Endothelial cell (in vitro differentiated cells): ENCODE results near the gene CMTM2. TPM values are rescaled to one million over a fixed set of nuclear protein-coding genes. Genes with fewer than 3 reads are reported as not detected.

Experiments
- DNase-seq: peaks from one replicate; pipeline ENCODE4 v3.0.0; 2021; ENCODE audit warnings: low spot score
- H3K27ac Mint-ChIP-seq: one replicate; pipeline ENCODE4 v1.8.0; 2021; ENCODE audit warnings: mixed read lengths, inconsistent platforms; ENCODE audit not compliant: unreplicated experiment
- H3K27me3 Mint-ChIP-seq: one replicate; pipeline ENCODE4 v1.8.0; 2021; ENCODE audit warnings: mild to moderate bottlenecking, moderate library complexity, mixed read lengths, inconsistent platforms; ENCODE audit not compliant: unreplicated experiment
- H3K36me3 Mint-ChIP-seq: one replicate; pipeline ENCODE4 v1.8.0; 2021; ENCODE audit warnings: mild to moderate bottlenecking, low read depth, mixed read lengths, inconsistent platforms; ENCODE audit not compliant: unreplicated experiment
- H3K4me1 Mint-ChIP-seq: one replicate; pipeline ENCODE4 v1.8.0; 2021; ENCODE audit warnings: mild to moderate bottlenecking, mixed read lengths, inconsistent platforms; ENCODE audit not compliant: unreplicated experiment
- H3K4me3 Mint-ChIP-seq: one replicate; pipeline ENCODE4 v1.8.0; 2021; ENCODE audit warnings: mild to moderate bottlenecking, mixed read lengths, inconsistent platforms; ENCODE audit not compliant: unreplicated experiment
- H3K9me3 Mint-ChIP-seq: one replicate; pipeline ENCODE4 v1.8.0; 2021; ENCODE audit warnings: mixed read lengths, inconsistent platforms; ENCODE audit not compliant: unreplicated experiment
- total RNA-seq: library from RNA; stranded (reverse); fragmentation: NEBNext Ultra II Directional; extraction: Animal tissue kit (Norgen Biotek cat#: 25700); gene quantifications from one replicate; pipeline ENCODE4 v1.2.1, GENCODE V29; 2021; ENCODE audit not compliant: unreplicated experiment
- TF ChIP-seq, protein P1 (sequence below): fragments of 200-600 bp; sonication (generic); IDR thresholded peaks from one replicate; pipeline ENCODE4 v1.5.0; 2021; ENCODE audit warnings: antibody characterized with exemption; ENCODE audit not compliant: unreplicated experiment

Gene CMTM2
- total RNA-seq, 1 donor from 2014 or later, result 2.1 TPM

DNA sequence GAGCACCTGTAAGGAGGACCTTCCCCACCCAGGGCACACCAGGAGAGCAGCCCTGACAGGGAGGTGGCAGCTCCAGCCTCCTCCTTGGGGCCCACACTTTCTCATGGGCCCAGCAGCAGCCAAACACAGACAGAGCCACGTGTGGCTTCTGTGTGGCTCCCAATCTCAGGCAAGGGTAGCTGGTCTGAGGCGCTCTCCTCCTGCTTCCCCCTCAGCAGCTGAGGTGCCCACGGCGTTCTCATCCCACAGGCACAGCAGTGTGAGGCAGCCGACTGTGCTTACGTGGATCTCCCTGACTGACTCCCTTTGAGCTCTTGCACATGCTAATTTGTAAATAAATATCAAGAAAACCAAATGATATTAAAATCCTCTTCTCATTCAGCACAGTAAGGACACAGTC, 56.1 kb downstream of the CMTM2 start:
- Mint-ChIP-seq H3K36me3 (no peaks in the 10 kb centered on the region), H3K9me3 (no peaks in the 10 kb centered on the region), H3K27ac (no peak overlapping the region), H3K27me3 (peaks cover 4% of the 10 kb centered on the region), H3K4me3 (no peak overlapping the region), H3K4me1 (no peaks in the 10 kb centered on the region)
- DNase-seq, result no peak
- TF ChIP-seq, protein P1, sequence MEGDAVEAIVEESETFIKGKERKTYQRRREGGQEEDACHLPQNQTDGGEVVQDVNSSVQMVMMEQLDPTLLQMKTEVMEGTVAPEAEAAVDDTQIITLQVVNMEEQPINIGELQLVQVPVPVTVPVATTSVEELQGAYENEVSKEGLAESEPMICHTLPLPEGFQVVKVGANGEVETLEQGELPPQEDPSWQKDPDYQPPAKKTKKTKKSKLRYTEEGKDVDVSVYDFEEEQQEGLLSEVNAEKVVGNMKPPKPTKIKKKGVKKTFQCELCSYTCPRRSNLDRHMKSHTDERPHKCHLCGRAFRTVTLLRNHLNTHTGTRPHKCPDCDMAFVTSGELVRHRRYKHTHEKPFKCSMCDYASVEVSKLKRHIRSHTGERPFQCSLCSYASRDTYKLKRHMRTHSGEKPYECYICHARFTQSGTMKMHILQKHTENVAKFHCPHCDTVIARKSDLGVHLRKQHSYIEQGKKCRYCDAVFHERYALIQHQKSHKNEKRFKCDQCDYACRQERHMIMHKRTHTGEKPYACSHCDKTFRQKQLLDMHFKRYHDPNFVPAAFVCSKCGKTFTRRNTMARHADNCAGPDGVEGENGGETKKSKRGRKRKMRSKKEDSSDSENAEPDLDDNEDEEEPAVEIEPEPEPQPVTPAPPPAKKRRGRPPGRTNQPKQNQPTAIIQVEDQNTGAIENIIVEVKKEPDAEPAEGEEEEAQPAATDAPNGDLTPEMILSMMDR, result no peak

DNA sequence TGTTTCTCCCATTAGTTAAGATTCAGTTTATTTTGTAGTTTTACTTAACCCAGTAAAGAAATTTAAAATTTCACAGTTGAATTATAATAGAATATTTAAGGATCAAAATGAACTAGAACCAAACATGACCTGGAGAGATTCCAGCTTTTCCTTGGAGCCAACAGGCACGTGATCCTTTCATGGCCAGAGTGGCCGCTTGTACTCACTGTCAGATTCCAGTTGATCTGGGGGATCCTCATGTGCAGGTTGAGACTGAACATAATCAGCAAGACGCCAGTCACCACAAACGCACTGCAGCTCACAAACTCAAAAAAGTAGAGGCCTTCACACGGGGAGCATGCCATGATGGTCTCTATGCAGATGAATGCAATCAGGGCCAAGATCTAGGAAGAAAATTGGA, 56.9 kb downstream of the CMTM2 start:
- peak overlapping the region; percentile 63 for H3K4me3 Mint-ChIP-seq
- no peaks in the 10 kb centered on the region for H3K36me3 Mint-ChIP-seq
- no peak for DNase-seq
- H3K27ac Mint-ChIP-seq, result no peak overlapping the region
- H3K4me1 Mint-ChIP-seq, result no peaks in the 10 kb centered on the region
- no peaks in the 10 kb centered on the region for H3K9me3 Mint-ChIP-seq
- TF ChIP-seq, protein P1, result no peak
- peaks cover 4% of the 10 kb centered on the region for H3K27me3 Mint-ChIP-seq

GRCh38 chr16:66637806-66638205, 58.5 kb downstream of the CMTM2 start:
- Mint-ChIP-seq H3K27me3 (peaks cover 4% of the 10 kb centered on the region), H3K9me3 (no peaks in the 10 kb centered on the region), H3K36me3 (no peaks in the 10 kb centered on the region), H3K4me1 (no peaks in the 10 kb centered on the region), H3K4me3 (no peak overlapping the region), H3K27ac (no peak overlapping the region)
- TF ChIP-seq, protein P1, result no peak
- no peak for DNase-seq

Other genes with a start within 250 kb of the CMTM2 start
- gene CDH5, start 212.8 kb upstream of the CMTM2 start, total RNA-seq, result 1,308 TPM
- 0.49 TPM for gene BEAN1, start 152.2 kb upstream of the CMTM2 start, total RNA-seq
- gene TK2, start 29.3 kb upstream of the CMTM2 start, total RNA-seq, result 13.1 TPM
- gene CKLF, start 26.9 kb upstream of the CMTM2 start, total RNA-seq, result 38.0 TPM
- 8.3 TPM for gene CMTM1, start 13.0 kb upstream of the CMTM2 start, total RNA-seq
- gene CMTM3, start 25.2 kb downstream of the CMTM2 start, total RNA-seq, result 268 TPM
- 15.5 TPM for gene CMTM4, start 117.3 kb downstream of the CMTM2 start, total RNA-seq
- gene DYNC1LI2, start 172.1 kb downstream of the CMTM2 start, total RNA-seq, result 138 TPM
- gene TERB1, start 222.1 kb downstream of the CMTM2 start, total RNA-seq, result 0.10 TPM